A673 (cell line): ENCODE results near the gene DDB1.

Source experiments
- EZH2 ChIP-seq: fragments of 200-600 bp; sonication (generic); IDR thresholded peaks from 2 replicates; pipeline ENCODE4 v1.6.1; 2017; ENCODE audit warnings: borderline replicate concordance, low read depth, mild to moderate bottlenecking, mixed read lengths, antibody characterized with exemption, low read length; ENCODE audit not compliant: poor library complexity, severe bottlenecking
- TF ChIP-seq, protein P1 (sequence below): fragments of 300-800, 200-600 bp; sonication (generic); conservative IDR thresholded peaks from 2 replicates; pipeline ENCODE4 v1.5.1; 2017; ENCODE audit warnings: low read depth, mild to moderate bottlenecking, antibody characterized with exemption, low read length, moderate library complexity, mixed read lengths

DNA sequence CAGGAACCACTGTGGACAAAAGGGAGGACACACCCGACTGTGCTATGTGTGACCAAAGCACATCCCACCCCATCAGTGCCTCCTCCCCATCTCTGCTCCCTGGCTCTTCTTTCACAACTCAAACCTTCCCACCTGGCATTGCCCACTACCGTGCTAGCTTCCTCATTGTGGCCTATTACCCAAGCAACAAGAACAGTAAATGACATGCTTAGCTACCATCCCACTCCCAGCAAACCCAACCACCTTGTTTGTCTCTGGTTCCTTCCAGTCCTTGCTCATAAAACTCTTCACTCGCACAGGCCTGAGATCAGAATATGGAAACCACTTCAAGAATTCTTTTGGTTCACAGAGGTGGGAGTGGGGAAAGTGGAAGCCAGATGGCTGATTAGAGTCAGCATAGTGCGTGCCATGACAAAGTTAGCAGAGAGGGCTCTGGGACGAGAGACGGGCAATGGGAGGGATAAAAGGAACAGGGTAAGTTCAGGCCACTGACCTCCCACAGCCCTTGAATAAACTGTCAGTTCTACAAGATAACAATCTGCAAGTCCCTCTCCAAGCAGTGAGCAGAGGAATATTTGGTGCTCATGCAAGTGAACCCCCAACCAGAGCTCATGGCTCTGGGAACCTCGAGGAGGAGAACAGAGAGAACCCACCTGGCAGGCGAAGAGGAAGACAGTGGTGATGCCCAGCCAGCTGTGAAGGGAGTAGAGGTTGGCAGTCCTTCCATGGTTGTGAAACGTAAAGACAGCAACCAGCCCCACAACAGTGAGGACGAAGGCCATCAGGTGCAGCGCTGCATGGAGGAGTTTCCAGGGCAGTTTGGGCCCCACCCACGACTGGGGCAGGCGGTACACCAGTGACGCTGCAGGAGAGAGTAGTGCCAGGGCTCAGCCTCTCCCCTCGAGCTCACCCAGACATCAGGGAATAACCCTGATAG, 20.5 kb upstream of the DDB1 start:
- TF ChIP-seq, protein P1, sequence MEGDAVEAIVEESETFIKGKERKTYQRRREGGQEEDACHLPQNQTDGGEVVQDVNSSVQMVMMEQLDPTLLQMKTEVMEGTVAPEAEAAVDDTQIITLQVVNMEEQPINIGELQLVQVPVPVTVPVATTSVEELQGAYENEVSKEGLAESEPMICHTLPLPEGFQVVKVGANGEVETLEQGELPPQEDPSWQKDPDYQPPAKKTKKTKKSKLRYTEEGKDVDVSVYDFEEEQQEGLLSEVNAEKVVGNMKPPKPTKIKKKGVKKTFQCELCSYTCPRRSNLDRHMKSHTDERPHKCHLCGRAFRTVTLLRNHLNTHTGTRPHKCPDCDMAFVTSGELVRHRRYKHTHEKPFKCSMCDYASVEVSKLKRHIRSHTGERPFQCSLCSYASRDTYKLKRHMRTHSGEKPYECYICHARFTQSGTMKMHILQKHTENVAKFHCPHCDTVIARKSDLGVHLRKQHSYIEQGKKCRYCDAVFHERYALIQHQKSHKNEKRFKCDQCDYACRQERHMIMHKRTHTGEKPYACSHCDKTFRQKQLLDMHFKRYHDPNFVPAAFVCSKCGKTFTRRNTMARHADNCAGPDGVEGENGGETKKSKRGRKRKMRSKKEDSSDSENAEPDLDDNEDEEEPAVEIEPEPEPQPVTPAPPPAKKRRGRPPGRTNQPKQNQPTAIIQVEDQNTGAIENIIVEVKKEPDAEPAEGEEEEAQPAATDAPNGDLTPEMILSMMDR, result no peak
- no peak for TF ChIP-seq EZH2
